Measurements from ENCODE around the gene DCST1.

DNA sequence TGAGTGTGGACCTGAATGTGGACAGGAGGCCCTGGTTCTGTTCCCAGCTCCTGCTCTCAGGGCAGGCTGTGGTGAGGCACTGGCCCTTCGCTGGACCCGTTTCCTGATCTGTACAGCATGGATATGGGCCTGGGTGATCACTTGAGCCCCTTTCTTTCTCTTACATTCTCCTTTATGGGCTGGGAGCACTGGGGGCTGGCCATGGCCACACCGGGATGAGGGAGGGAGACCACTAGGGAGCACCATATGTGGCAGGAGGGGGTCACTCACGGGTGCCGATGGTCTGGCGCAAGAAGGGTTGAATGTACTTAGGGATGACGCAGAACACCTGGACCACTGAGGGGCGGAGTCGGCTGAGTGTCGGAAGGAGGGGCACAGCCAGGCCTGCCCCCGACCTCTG, 2.7 kb upstream of the DCST1 start:
- no peak for TF ChIP-seq EZH2phosphoT487 (IDR thresholded peaks at IDR 0.05; ENCODE audit: insufficient read depth, low read depth)
- TF ChIP-seq EZH2 (IDR thresholded peaks at IDR 0.05; ENCODE audit: insufficient read depth, poor library complexity, severe bottlenecking): no peak

Data from GM23248 (cell line).